ENCODE results near the gene ZBTB46.

The ZBTB46 gene

DNA sequence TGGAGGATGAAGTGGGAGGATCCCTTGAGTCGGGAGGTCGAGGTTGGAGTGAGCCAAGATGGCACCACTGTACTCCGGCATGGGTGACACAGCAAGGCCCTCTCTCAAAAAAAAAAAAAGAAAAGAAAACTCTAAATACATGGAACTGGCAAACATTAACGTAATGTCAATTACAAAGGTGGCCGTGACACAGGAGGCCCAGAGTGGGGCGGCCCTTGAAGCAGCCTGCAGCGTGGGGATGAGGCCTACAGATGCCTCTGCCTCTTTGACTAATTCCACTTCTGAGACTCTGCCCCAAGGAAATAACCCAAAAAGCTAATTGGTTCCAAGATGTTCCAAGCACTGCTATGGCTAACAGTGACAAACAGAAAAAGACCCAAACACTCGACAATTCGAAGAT, 21.2 kb downstream of the ZBTB46 start:
- ChIA-PET CTCF (no interaction called here), POLR2A (no interaction called here)
- no peak overlapping the region for H3K27ac ChIP-seq (ENCODE audit: extremely low read depth, low read depth, low read length)
- no peaks in the 10 kb centered on the region for H3K36me3 ChIP-seq (ENCODE audit: control insufficient read depth in 2 of 2, insufficient read depth in 1 of 2, low read length in 2 of 2)
- H3K9me3 ChIP-seq (ENCODE audit: control insufficient read depth, insufficient read depth, low read depth, low read length), result no peaks in the 10 kb centered on the region
- TF ChIP-seq, protein P1, sequence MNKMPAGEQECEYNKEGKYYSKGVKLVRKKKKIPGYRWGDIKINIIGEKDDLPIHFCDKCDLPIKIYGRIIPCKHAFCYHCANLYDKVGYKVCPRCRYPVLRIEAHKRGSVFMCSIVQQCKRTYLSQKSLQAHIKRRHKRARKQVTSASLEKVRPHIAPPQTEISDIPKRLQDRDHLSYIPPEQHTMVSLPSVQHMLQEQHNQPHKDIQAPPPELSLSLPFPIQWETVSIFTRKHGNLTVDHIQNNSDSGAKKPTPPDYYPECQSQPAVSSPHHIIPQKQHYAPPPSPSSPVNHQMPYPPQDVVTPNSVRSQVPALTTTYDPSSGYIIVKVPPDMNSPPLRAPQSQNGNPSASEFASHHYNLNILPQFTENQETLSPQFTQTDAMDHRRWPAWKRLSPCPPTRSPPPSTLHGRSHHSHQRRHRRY (tag by site-specific recombination; IDR thresholded peaks at IDR 0.05), result no peak
- no peak for TF ChIP-seq ZNF26 (tag by site-specific recombination; IDR thresholded peaks at IDR 0.05)
- no peak for TF ChIP-seq ZNF155 (tag by site-specific recombination; IDR thresholded peaks at IDR 0.05)
- no peak for TF ChIP-seq KLF8 (tag by site-specific recombination; IDR thresholded peaks at IDR 0.05)
- no peak for TF ChIP-seq KLF1 (tag by site-specific recombination; IDR thresholded peaks at IDR 0.05)
- no peak for TF ChIP-seq ZNF48 (tag by site-specific recombination; IDR thresholded peaks at IDR 0.05)
- TF ChIP-seq ZBTB48 (tag by site-specific recombination; IDR thresholded peaks at IDR 0.05), result no peak
- TF ChIP-seq ZNF600 (tag by site-specific recombination; IDR thresholded peaks at IDR 0.05), result no peak
- no peak for TF ChIP-seq ZNF10 (tag by site-specific recombination; IDR thresholded peaks at IDR 0.05)
- TF ChIP-seq, protein P2, sequence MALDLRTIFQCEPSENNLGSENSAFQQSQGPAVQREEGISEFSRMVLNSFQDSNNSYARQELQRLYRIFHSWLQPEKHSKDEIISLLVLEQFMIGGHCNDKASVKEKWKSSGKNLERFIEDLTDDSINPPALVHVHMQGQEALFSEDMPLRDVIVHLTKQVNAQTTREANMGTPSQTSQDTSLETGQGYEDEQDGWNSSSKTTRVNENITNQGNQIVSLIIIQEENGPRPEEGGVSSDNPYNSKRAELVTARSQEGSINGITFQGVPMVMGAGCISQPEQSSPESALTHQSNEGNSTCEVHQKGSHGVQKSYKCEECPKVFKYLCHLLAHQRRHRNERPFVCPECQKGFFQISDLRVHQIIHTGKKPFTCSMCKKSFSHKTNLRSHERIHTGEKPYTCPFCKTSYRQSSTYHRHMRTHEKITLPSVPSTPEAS (tag by site-specific recombination; IDR thresholded peaks at IDR 0.05), result no peak
- TF ChIP-seq, protein P3, sequence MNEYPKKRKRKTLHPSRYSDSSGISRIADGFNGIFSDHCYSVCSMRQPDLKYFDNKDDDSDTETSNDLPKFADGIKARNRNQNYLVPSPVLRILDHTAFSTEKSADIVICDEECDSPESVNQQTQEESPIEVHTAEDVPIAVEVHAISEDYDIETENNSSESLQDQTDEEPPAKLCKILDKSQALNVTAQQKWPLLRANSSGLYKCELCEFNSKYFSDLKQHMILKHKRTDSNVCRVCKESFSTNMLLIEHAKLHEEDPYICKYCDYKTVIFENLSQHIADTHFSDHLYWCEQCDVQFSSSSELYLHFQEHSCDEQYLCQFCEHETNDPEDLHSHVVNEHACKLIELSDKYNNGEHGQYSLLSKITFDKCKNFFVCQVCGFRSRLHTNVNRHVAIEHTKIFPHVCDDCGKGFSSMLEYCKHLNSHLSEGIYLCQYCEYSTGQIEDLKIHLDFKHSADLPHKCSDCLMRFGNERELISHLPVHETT (tag by site-specific recombination; IDR thresholded peaks at IDR 0.05), result no peak
- TF ChIP-seq SALL2 (tag by site-specific recombination; IDR thresholded peaks at IDR 0.05; ENCODE audit: borderline replicate concordance), result no peak
- no peak for TF ChIP-seq GLIS1 (tag by site-specific recombination; IDR thresholded peaks at IDR 0.05)
- TF ChIP-seq ZNF843 (tag by site-specific recombination; IDR thresholded peaks at IDR 0.05), result no peak
- no peak overlapping the region for H3K4me3 ChIP-seq (ENCODE audit: low read depth, low read length)
- H3K4me1 ChIP-seq (ENCODE audit: control insufficient read depth, insufficient read depth, low read length), result no peaks in the 10 kb centered on the region

- no peak overlapping the region for H3K4me3 ChIP-seq (ENCODE audit: low read depth, low read length)
- POLR2A ChIA-PET, result no interaction called here
- CTCF ChIA-PET, result no interaction called here
- no peaks in the 10 kb centered on the region for H3K36me3 ChIP-seq (ENCODE audit: control insufficient read depth in 2 of 2, insufficient read depth in 1 of 2, low read length in 2 of 2)
- no peaks in the 10 kb centered on the region for H3K9me3 ChIP-seq (ENCODE audit: control insufficient read depth, insufficient read depth, low read depth, low read length)
- H3K27ac ChIP-seq (ENCODE audit: extremely low read depth, low read depth, low read length), result no peak overlapping the region
- H3K4me1 ChIP-seq (ENCODE audit: control insufficient read depth, insufficient read depth, low read length), result no peaks in the 10 kb centered on the region
- TF ChIP-seq ZFP37 (tag by site-specific recombination; IDR thresholded peaks at IDR 0.05) (no peak), ZNF121 (tag by site-specific recombination; IDR thresholded peaks at IDR 0.05) (no peak), SALL2 (tag by site-specific recombination; IDR thresholded peaks at IDR 0.05; ENCODE audit: borderline replicate concordance) (no peak), ZNF549 (tag by site-specific recombination; IDR thresholded peaks at IDR 0.05) (no peak), HIC1 (tag by site-specific recombination; IDR thresholded peaks at IDR 0.05) (no peak), ZNF658 (tag by site-specific recombination; IDR thresholded peaks at IDR 0.05) (no peak), ZNF211 (tag by site-specific recombination; IDR thresholded peaks at IDR 0.05; ENCODE audit: low read depth) (no peak)
- TF ChIP-seq, protein P4, sequence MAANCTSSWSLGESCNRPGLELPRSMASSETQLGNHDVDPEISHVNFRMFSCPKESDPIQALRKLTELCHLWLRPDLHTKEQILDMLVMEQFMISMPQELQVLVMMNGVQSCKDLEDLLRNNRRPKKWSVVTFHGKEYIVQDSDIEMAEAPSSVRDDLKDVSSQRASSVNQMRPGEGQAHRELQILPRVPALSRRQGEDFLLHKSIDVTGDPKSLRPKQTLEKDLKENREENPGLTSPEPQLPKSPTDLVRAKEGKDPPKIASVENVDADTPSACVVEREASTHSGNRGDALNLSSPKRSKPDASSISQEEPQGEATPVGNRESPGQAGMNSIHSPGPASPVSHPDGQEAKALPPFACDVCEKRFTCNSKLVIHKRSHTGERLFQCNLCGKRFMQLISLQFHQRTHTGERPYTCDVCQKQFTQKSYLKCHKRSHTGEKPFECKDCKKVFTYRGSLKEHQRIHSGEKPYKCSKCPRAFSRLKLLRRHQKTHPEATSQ (tag by site-specific recombination; IDR thresholded peaks at IDR 0.05), result no peak
- TF ChIP-seq, protein P5, sequence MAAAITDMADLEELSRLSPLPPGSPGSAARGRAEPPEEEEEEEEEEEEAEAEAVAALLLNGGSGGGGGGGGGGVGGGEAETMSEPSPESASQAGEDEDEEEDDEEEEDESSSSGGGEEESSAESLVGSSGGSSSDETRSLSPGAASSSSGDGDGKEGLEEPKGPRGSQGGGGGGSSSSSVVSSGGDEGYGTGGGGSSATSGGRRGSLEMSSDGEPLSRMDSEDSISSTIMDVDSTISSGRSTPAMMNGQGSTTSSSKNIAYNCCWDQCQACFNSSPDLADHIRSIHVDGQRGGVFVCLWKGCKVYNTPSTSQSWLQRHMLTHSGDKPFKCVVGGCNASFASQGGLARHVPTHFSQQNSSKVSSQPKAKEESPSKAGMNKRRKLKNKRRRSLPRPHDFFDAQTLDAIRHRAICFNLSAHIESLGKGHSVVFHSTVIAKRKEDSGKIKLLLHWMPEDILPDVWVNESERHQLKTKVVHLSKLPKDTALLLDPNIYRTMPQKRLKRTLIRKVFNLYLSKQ (tag by site-specific recombination; IDR thresholded peaks at IDR 0.05; ENCODE audit: borderline replicate concordance), result no peak
- TF ChIP-seq, protein P6, sequence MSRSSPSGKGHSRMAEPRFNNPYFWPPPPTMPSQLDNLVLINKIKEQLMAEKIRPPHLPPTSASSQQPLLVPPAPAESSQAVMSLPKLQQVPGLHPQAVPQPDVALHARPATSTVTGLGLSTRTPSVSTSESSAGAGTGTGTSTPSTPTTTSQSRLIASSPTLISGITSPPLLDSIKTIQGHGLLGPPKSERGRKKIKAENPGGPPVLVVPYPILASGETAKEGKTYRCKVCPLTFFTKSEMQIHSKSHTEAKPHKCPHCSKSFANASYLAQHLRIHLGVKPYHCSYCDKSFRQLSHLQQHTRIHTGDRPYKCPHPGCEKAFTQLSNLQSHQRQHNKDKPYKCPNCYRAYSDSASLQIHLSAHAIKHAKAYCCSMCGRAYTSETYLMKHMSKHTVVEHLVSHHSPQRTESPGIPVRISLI (tag by site-specific recombination; IDR thresholded peaks at IDR 0.05), result no peak
These were observed 21.9 kb downstream of the ZBTB46 start for GRCh38 chr20:63808964-63809674.
